ENCODE measurements around the gene PDE2A. TPM values are rescaled to one million over a fixed set of nuclear protein-coding genes. Genes with fewer than 3 reads are reported as not detected.

The PDE2A gene
- total RNA-seq, 4 donors from 2014 or later, result 40.6 to 68.8 (median 47.6) TPM

DNA sequence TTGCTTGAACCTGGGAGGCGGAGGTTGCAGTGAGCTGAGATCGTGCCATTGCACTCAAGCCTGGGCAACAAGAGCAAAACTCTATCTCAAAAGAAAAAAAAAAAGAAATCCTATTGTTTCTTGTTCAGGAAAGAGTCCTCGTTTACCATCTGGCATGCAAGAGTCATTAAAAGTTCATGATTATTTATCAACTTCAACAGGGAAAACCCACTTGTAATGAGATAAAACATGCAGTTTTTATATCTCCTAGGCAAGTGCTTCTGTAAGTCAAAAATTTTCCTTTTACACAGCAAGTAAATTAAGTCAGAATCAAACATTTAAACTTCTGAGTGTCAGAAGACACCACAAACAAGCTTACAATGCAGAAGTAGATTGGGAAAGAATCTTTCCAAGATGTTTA is 145.2 kb downstream of the PDE2A start:
- Histone ChIP-seq H3K27ac (replicated peaks in 1 of 4) (no peak overlapping the region), H3K4me1 (no peaks in the 10 kb centered on the region), H3K36me3 (no peaks in the 10 kb centered on the region), H3K27me3 (peaks cover 0 to 10% (median 0%) of the 10 kb centered on the region in 4 donors), H3K9me3 (no peaks in the 10 kb centered on the region), H3K4me3 (no peak overlapping the region)
- no peak for DNase-seq (ENCODE audit: extremely low spot score)
- WGBS, result 63% methylated on average over 3 of the region's 3 CpGs
- intact Hi-C loops (cut with DNase I), result no loop called here
- TF ChIP-seq POLR2AphosphoS5 (IDR thresholded peaks at IDR 0.05) (no peak), POLR2A (IDR thresholded peaks at IDR 0.05; ENCODE audit: low read depth) (no peak), CTCF (IDR thresholded peaks at IDR 0.05) (no peak), EP300 (IDR thresholded peaks at IDR 0.05) (no peak)

DNA sequence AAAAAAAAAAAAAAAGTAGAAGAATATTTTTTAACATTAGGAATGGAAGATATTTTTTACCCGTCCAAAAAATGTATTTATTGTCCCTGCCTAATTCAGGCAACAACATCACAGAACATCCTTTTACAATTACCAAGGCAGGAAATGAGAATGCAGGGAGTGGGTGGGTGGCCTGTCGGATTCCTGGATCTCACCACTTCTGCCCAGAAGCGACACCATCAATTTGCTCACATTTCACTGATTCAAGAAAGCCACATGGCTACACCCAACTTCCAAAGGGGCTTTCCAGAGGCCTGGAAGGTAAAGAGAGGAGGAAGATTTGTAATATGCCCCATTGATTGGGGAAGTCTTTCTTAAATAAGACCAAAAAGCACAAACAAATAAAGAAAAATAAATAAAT is 146.1 kb downstream of the PDE2A start:
- H3K36me3 ChIP-seq, result no peaks in the 10 kb centered on the region
- H3K4me1 ChIP-seq, result no peaks in the 10 kb centered on the region
- WGBS, result 71% methylated on average over 3 of the region's 3 CpGs
- H3K4me3 ChIP-seq, result no peak overlapping the region
- no peak for TF ChIP-seq POLR2AphosphoS5 (IDR thresholded peaks at IDR 0.05)
- TF ChIP-seq POLR2A (IDR thresholded peaks at IDR 0.05; ENCODE audit: low read depth), result no peak
- TF ChIP-seq CTCF (IDR thresholded peaks at IDR 0.05), result no peak
- TF ChIP-seq EP300 (IDR thresholded peaks at IDR 0.05), result no peak
- H3K9me3 ChIP-seq, result no peaks in the 10 kb centered on the region
- H3K27ac ChIP-seq (replicated peaks in 1 of 4), result no peak overlapping the region
- no peak for DNase-seq (ENCODE audit: extremely low spot score)
- intact Hi-C loops (cut with DNase I), result no loop called here
- peaks cover 0 to 10% (median 0%) of the 10 kb centered on the region in 4 donors for H3K27me3 ChIP-seq

Small RNAs within 50 kb of the gene (small RNA-seq; reads per million reads assigned to genes)
- gene MIR139 (7.7 to 10.6 (median 9.1) reads per million in 3 donors), gene RNU7-105P (0 reads per million in 3 donors)

Other genes with a start within 250 kb of the PDE2A start
- 10 to 100 TPM; 15.4 to 23.2 (median 22.6) TPM for gene CLPB, start 239.9 kb downstream of the PDE2A start, total RNA-seq
- gene ARAP1, start 78.0 kb upstream of the PDE2A start, total RNA-seq, result 100 to 1,000 TPM in 3 of 4 donors, 10 to 100 TPM in 1; 83.7 to 115 (median 110) TPM
- gene STARD10, start 119.6 kb upstream of the PDE2A start, total RNA-seq, result 10 to 100 TPM; 26.6 to 75.4 (median 58.1) TPM
- 10 to 100 TPM; 11.8 to 19.3 (median 18.2) TPM for gene ATG16L2, start 140.0 kb upstream of the PDE2A start, total RNA-seq

All from esophagus muscularis mucosa (tissue), 4 donors.